HCT116 (cell line): Measurements from ENCODE around the gene PRPF38A. TPM values are rescaled to one million over a fixed set of nuclear protein-coding genes. Genes with fewer than 3 reads are reported as not detected.

ENCODE experiments used
- ATAC-seq: fragments of 200-7000 bp; cut with Tn5 transposase; 2 replicates; pipeline ENCODE4 v1.9.1; 2020; ENCODE audit warnings: mild to moderate bottlenecking, moderate library complexity
- Bru-seq: library from RNA; stranded (reverse); fragments of 400-500 nt; gene quantifications from one replicate; lab custom pipeline; 2021; lab: Mats Ljungman, UMichigan
- BruChase-seq, 2 experiments: library from RNA; stranded (reverse); fragments of 400-500 nt; gene quantifications; one replicate each; lab custom pipeline; 2021; lab: Mats Ljungman, UMichigan
- BruUV-seq: library from RNA; stranded (reverse); fragments of 400-500 nt; replicated peaks from 2 replicates; lab custom pipeline; 2021; lab: Mats Ljungman, UMichigan
- CTCF ChIA-PET: fragments of 300-600 bp; sonication (Branson Sonifier 250); formaldehyde crosslinking; loops from one replicate; lab custom pipeline; 2021; ENCODE audit warnings: antibody characterized with exemption; lab: Charles Lee
- POLR2A ChIA-PET: fragments of 300-600, 350-600 bp; sonication (Branson Sonifier 250); formaldehyde crosslinking; loops from one replicate; lab custom pipeline; 2021; ENCODE audit warnings: antibody characterized with exemption; lab: Charles Lee
- RAD21 ChIA-PET, 2 experiments: fragments of 300-600 bp; sonication (Branson Sonifier 250); formaldehyde crosslinking; loops; one replicate each; lab custom pipeline; 2023; ENCODE audit warnings: low total read pairs in 2 of 2; ENCODE audit not compliant: uncharacterized antibody in 2 of 2, unreplicated experiment in 2 of 2, low non-redundant PET in 1 of 2; lab: Charles Lee
- DNase-seq: peaks from one replicate; pipeline ENCODE4 v3.0.0-alpha.2; 2010; ENCODE audit warnings: low read depth, low spot score
- H2AFZ ChIP-seq: fragments of 200-600 bp; shearing (Covaris generic), sonication (generic); 2 replicates; pipeline ENCODE4 v1.6.1; 2017; ENCODE audit warnings: low read depth, mixed run types, mixed read lengths, antibody characterized with exemption, low read length; ENCODE audit not compliant: poor library complexity, severe bottlenecking
- H3K27ac ChIP-seq: 2 replicates; pipeline ENCODE4 v1.5.1; 2012; ENCODE audit warnings: low read depth, low read length
- H3K27me3 ChIP-seq: fragments of 200-600 bp; sonication (generic); 2 replicates; pipeline ENCODE4 v1.6.1; 2016; ENCODE audit warnings: mixed run types, low read length, mixed read lengths; ENCODE audit not compliant: insufficient read depth
- H3K36me3 ChIP-seq, 2 experiments: fragments of 200-500 bp in 1 of 2; fragments of 200-600 bp in 1 of 2; sonication (Bioruptor generic) in 1 of 2; sonication (generic) in 1 of 2; 2 replicates each; pipeline versions ENCODE4 v1.5.1 to v1.6.1; 2014 to 2016; ENCODE audit warnings: low read length in 2 of 2, inconsistent platforms in 1 of 2, mixed read lengths in 1 of 2, mixed run types in 1 of 2; ENCODE audit not compliant: insufficient read depth in 2 of 2, control insufficient read depth in 1 of 2
- H3K4me1 ChIP-seq, 2 experiments: fragments of 200-600 bp in 1 of 2; sonication (generic) in 1 of 2; 2 replicates each; pipeline versions ENCODE4 v1.5.1 to v1.6.1; 2012 to 2017; ENCODE audit warnings: low read length in 2 of 2, inconsistent platforms in 1 of 2, mild to moderate bottlenecking in 1 of 2, mixed read lengths in 1 of 2, mixed run types in 1 of 2, moderate library complexity in 1 of 2; ENCODE audit not compliant: insufficient read depth in 2 of 2, control insufficient read depth in 1 of 2
- H3K4me2 ChIP-seq: fragments of 200-600 bp; sonication (generic); 2 replicates; pipeline ENCODE4 v1.6.1; 2017; ENCODE audit warnings: mixed run types, low read length, mixed read lengths
- H3K4me3 ChIP-seq, 2 experiments: fragments of 200-600 bp in 1 of 2; sonication (generic) in 1 of 2; replicated peaks in 1 of 2; 2 replicates each; pipeline ENCODE4 v1.5.1; 2011 to 2016; ENCODE audit warnings: low read length in 2 of 2, control low read depth in 1 of 2, low read depth in 1 of 2, mild to moderate bottlenecking in 1 of 2, mixed read lengths in 1 of 2, mixed run types in 1 of 2
- H3K79me2 ChIP-seq: fragments of 200-600 bp; sonication (generic); 2 replicates; pipeline ENCODE4 v1.6.1; 2017; ENCODE audit warnings: mild to moderate bottlenecking, mixed run types, low read length, moderate library complexity, mixed read lengths; ENCODE audit not compliant: insufficient read depth
- H3K9ac ChIP-seq: fragments of 200-600 bp; sonication (generic); 2 replicates; pipeline ENCODE4 v1.6.1; 2016; ENCODE audit warnings: low read length, mixed read lengths
- H3K9me2 ChIP-seq: fragments of 200-600 bp; sonication (generic), shearing (Covaris generic); 2 replicates; pipeline ENCODE4 v1.6.1; 2017; ENCODE audit warnings: mixed run types, mild to moderate bottlenecking, moderate library complexity; ENCODE audit not compliant: insufficient read depth
- H3K9me3 ChIP-seq, 2 experiments: fragments of 200-500 bp in 1 of 2; fragments of 200-600 bp in 1 of 2; sonication (Bioruptor generic) in 1 of 2; sonication (generic) in 1 of 2; 2 replicates each; pipeline ENCODE4 v1.6.1; 2014 to 2017; ENCODE audit warnings: low read length in 2 of 2, mixed read lengths in 2 of 2, inconsistent platforms in 1 of 2, low read depth in 1 of 2, mild to moderate bottlenecking in 1 of 2, mixed run types in 1 of 2, moderate library complexity in 1 of 2; ENCODE audit not compliant: control insufficient read depth in 1 of 2, insufficient read depth in 1 of 2
- H4K20me1 ChIP-seq: fragments of 200-600 bp; sonication (generic), shearing (Covaris generic); 2 replicates; pipeline ENCODE4 v1.6.1; 2017; ENCODE audit warnings: mixed run types, mild to moderate bottlenecking, moderate library complexity; ENCODE audit not compliant: insufficient read depth
- CBX3 ChIP-seq: IDR thresholded peaks from 2 replicates; pipeline ENCODE4 v1.6.1; 2012; ENCODE audit warnings: low read depth
- CEBPB ChIP-seq: IDR thresholded peaks from 2 replicates; pipeline ENCODE4 v1.6.1; 2012; ENCODE audit warnings: low read depth
- CTCF ChIP-seq, 3 experiments: fragments of 200-600 bp in 1 of 3; sonication (generic) in 1 of 3; IDR thresholded peaks in 2 of 3; conservative IDR thresholded peaks in 1 of 3; 2 replicates each; pipeline ENCODE4 v1.5.1; 2012 to 2017; ENCODE audit warnings: low read depth in 2 of 3, low read length in 2 of 3, antibody characterized with exemption in 1 of 3, borderline replicate concordance in 1 of 3, control low read depth in 1 of 3, mild to moderate bottlenecking in 1 of 3, mixed read lengths in 1 of 3, mixed run types in 1 of 3, moderate library complexity in 1 of 3; ENCODE audit not compliant: insufficient read depth in 1 of 3
- EGR1 ChIP-seq: IDR thresholded peaks from 2 replicates; pipeline ENCODE4 v1.6.1; 2012; ENCODE audit warnings: low read depth
- ELF1 ChIP-seq: IDR thresholded peaks from 2 replicates; pipeline ENCODE4 v1.6.1; 2012; ENCODE audit warnings: low read depth, borderline replicate concordance
- EZH2phosphoT487 ChIP-seq: fragments of 200-600 bp; IDR thresholded peaks from 2 replicates; pipeline ENCODE4 v1.6.1; 2018; ENCODE audit warnings: antibody characterized with exemption, borderline replicate concordance
- JUND ChIP-seq: IDR thresholded peaks from 2 replicates; pipeline ENCODE4 v1.6.1; 2012
- POLR2A ChIP-seq: IDR thresholded peaks from 2 replicates; pipeline ENCODE4 v1.7.0; 2011; ENCODE audit warnings: borderline replicate concordance; ENCODE audit not compliant: insufficient read depth, insufficient read length; ENCODE audit errors: extremely low read depth
- POLR2AphosphoS5 ChIP-seq: IDR thresholded peaks from 2 replicates; pipeline ENCODE4 v1.6.1; 2011; ENCODE audit warnings: mild to moderate bottlenecking, low read depth, low read length, moderate library complexity
- RAD21 ChIP-seq: IDR thresholded peaks from 2 replicates; pipeline ENCODE4 v1.6.1; 2012; ENCODE audit warnings: low read depth, mild to moderate bottlenecking
- REST ChIP-seq: IDR thresholded peaks from 2 replicates; pipeline ENCODE4 v1.6.1; 2012; ENCODE audit warnings: low read depth
- SIN3A ChIP-seq: IDR thresholded peaks from 2 replicates; pipeline ENCODE4 v1.6.1; 2012; ENCODE audit warnings: low read depth
- SRF ChIP-seq: IDR thresholded peaks from 2 replicates; pipeline ENCODE4 v1.6.1; 2012; ENCODE audit warnings: low read depth
- TCF7L2 ChIP-seq: IDR thresholded peaks from 2 replicates; pipeline ENCODE4 v1.7.0; 2011; ENCODE audit warnings: borderline replicate concordance, inconsistent platforms; ENCODE audit not compliant: insufficient read depth, insufficient read length; ENCODE audit errors: extremely low read depth
- YY1 ChIP-seq: IDR thresholded peaks from 2 replicates; pipeline ENCODE4 v1.6.1; 2011; ENCODE audit warnings: low read length, low read depth, moderate library complexity, mild to moderate bottlenecking; ENCODE audit not compliant: insufficient replicate concordance; ENCODE audit errors: extremely low read depth
- ZNF274 ChIP-seq: fragments of 200-500 bp; sonication (Bioruptor generic); IDR thresholded peaks from 2 replicates; pipeline ENCODE4 v1.6.1; 2014; ENCODE audit warnings: mild to moderate bottlenecking, low read depth, low read length, inconsistent platforms
- intact Hi-C: fragments of 100-400 bp; cut with micrococcal nuclease; formaldehyde crosslinking; loops from 2 replicates; pipeline ENCODE4 v1.10.0; 2022
- long read RNA-seq: library from polyadenylated mRNA; unstranded; transcript quantifications from one replicate; pipeline ENCODE4 v2.0.0, GENCODE V29; 2021; ENCODE audit not compliant: unreplicated experiment
- polyA plus RNA-seq: library from polyadenylated mRNA; unstranded; fragments of >200 nt; gene quantifications from 2 replicates; pipeline ENCODE4 v1.2.1, GENCODE V29; 2012; ENCODE audit warnings: missing spikeins
- total RNA-seq: library from RNA; stranded (reverse); gene quantifications from one replicate; pipeline ENCODE4 v1.2.1, GENCODE V29; 2021; ENCODE audit not compliant: unreplicated experiment
- TF ChIP-seq, protein P1 (sequence below): IDR thresholded peaks from 2 replicates; pipeline ENCODE4 v1.6.1; 2012

The PRPF38A gene, protein sequence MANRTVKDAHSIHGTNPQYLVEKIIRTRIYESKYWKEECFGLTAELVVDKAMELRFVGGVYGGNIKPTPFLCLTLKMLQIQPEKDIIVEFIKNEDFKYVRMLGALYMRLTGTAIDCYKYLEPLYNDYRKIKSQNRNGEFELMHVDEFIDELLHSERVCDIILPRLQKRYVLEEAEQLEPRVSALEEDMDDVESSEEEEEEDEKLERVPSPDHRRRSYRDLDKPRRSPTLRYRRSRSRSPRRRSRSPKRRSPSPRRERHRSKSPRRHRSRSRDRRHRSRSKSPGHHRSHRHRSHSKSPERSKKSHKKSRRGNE
- total RNA-seq (50.2 TPM), Bru-seq, nascent RNA (percentile 91 among the genes with signal in this experiment), BruChase-seq, experiment 1, labeled RNA remaining after a 6-hour chase (percentile 93 among the genes with signal in this experiment), BruChase-seq, experiment 2, labeled RNA remaining after a 2-hour chase (percentile 92 among the genes with signal in this experiment)
- polyA plus RNA-seq, result 25.1 and 33.5 TPM in 2 replicates
- long read RNA-seq, full-length matches to known transcripts, result 55 of 90 reads
- long read RNA-seq, partial matches to known transcripts, result 21 of 90 reads
- long read RNA-seq, other reads (novel, unspliced or antisense), result 14 of 90 reads

DNA sequence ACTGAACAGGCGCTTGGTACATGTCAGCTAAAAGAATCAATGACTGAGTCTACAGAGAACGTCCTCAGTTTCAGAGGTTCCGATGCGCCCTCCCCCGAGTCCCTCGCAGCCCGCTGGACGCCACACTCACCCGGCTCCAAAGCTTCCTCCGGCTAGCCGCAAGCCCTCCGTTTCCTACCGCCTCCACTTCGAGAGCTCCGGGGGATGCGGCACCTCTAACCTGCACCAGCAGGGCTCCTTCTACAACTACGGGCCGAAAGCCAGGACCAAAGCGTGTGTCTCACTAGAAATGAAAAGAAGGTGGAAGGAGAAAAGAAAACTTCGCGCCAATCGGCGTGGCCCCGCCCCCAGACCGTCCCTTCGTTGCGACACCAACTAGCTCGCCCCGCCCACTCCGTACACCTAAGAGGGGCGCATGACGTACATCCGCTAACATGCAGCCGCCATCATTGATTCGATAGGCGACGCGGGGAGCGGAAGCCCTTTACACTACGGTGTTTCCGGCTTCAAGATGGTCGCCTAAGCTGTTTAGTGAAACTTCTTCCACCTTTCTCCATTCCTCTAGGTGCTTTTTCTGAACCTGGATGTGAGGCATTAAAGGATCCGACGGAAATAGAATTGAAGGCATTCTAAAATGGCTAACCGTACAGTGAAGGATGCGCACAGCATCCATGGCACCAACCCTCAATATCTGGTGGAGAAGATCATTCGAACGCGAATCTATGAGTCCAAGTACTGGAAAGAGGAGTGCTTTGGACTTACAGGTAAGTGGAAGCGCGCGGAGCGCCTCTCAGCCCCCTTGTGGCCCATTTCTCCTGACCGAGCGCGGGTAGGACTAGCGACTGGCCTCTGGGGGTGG lies at the start of gene PRPF38A, which contains the start of gene ORC1:
Gene PRPF38A (plus strand): TSS at position 487 of the 859 bp plus-strand sequence. CDS start 148 bp downstream, at position 635.
Gene ORC1 (minus strand): TSS at position 308 of the 859 bp plus-strand sequence. CDS start 2,200 bp downstream, outside the sequence.
- RAD21 ChIA-PET, result no interaction called here
- H3K27me3 ChIP-seq, result no peaks in the 10 kb centered on the region
- H3K9me2 ChIP-seq, result no peaks in the 10 kb centered on the region
- peaks cover 86% of the 10 kb centered on the region for H3K79me2 ChIP-seq
- CTCF ChIA-PET, result interaction anchor here (1.1 to 2.3 kb wide), 3 partner anchors 261 to 282 kb away, joined by 3 to 7 read pairs (median 3); no protein-coding TSS in a partner anchor
- peak within 1 kb of the TSS; percentile 93 for H3K27ac ChIP-seq
- H3K4me2 ChIP-seq, result peak within 1 kb of the TSS; percentile 77
- DNase-seq (peak; percentile 95), ATAC-seq (peak; percentile 87)
- H3K4me1 ChIP-seq, result peaks cover 2 to 14% of the 10 kb centered on the region in 2 experiments; a peak in 2 of 4 replicates
- H3K9me3 ChIP-seq, result no peaks in the 10 kb centered on the region
- no peak within 1 kb of the TSS for H2AFZ ChIP-seq
- H3K36me3 ChIP-seq, result peaks cover 7 to 42% of the 10 kb centered on the region in 2 experiments
- peak within 1 kb of the TSS; percentile 99 for H3K4me3 ChIP-seq
- BruUV-seq, result TSS peak; percentile 77
- intact Hi-C loops, result loop anchor here (2.0 kb wide), 1 partner anchor 282 kb away; no protein-coding TSS in a partner anchor
- peak within 1 kb of the TSS; percentile 98 for H3K9ac ChIP-seq
- POLR2A ChIA-PET, result interaction anchor here (0.7 to 1.3 kb wide), 5 partner anchors 9 to 498 kb away, joined by 3 to 9 read pairs (median 4); partner anchors contain the start of gene ZYG11B
- no peaks in the 10 kb centered on the region for H4K20me1 ChIP-seq
- no peak for TF ChIP-seq REST
- no peak for TF ChIP-seq JUND
- peak; percentile 99 for TF ChIP-seq CEBPB
- peak; percentile 95 for TF ChIP-seq SIN3A
- no peak for TF ChIP-seq TCF7L2
- peak; percentile 62 for TF ChIP-seq CBX3
- TF ChIP-seq CTCF (IDR thresholded peaks at IDR 0.05 in 2 of 3, conservative IDR thresholded peaks at IDR 0.05 in 1 of 3; ENCODE audit: borderline replicate concordance in 1 of 3, insufficient read depth in 1 of 3, low read depth in 2 of 3, low read length in 2 of 3), result peak; percentile 51 to 62 (median 54); a peak in 5 of 6 replicates
- TF ChIP-seq ELF1, result no peak; the same call in 1 of the 2 replicates
- TF ChIP-seq, protein P1, sequence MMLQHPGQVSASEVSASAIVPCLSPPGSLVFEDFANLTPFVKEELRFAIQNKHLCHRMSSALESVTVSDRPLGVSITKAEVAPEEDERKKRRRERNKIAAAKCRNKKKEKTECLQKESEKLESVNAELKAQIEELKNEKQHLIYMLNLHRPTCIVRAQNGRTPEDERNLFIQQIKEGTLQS, result no peak
- TF ChIP-seq EZH2phosphoT487, result no peak
- no peak for TF ChIP-seq ZNF274
- TF ChIP-seq EGR1, result peak; percentile 79
- peak; percentile 95 for TF ChIP-seq POLR2A
- no peak for TF ChIP-seq RAD21
- TF ChIP-seq POLR2AphosphoS5, result peak; percentile 96
- TF ChIP-seq SRF, result peak; percentile 61; the same call in 1 of the 2 replicates
- TF ChIP-seq YY1, result peak; percentile 96
